AG20443 (cell line): ENCODE results near the gene FERMT2.
"Not testable (repeated sequence)": the region's sequence is repeated elsewhere in the genome, so short reads cannot be mapped to it uniquely, and the experiment has no call there.

ENCODE experiments used
- DNase-seq: peaks from one replicate; pipeline ENCODE4 v3.0.0; 2012; ENCODE audit warnings: low spot score, mixed read lengths

Gene FERMT2

DNA sequence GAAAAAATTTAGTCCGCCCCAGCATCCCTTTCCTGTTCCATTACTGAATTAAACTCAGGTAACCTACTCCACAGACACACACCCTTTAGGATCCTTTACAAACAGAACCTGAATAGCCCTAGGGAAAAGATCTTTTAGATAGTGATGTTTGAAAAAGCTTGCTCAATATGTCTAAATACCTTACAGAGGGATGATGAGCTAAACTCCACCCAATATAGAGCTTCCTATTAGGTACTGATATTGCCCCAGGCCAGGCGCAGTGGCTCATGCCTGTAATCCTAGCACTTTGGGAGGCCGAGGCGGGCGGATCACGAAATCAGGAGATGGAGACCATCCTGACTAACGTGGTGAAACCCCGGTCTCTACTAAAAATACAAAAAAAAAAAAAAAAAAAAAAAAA, 50.1 kb downstream of the FERMT2 start:
- DNase-seq, result no peak

DNA sequence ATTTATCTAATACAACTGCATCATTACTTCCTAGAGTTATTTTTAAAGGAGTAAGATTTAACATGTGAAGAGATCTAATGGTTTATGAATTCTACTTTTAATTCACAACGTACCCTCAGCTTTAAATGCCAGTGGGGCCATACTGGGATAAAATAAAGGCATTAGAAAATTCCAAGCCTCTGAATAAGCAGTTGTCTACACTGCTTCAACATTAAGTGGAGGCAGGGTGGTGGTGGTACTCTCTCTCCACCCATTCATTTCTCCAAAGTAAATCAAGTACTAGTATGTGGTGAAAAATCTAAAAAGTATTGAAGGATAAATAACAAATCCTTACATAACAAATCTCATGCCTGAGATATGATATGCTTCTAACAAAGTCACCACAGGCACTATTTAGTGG, 52.4 kb downstream of the FERMT2 start:
- no peak for DNase-seq

DNA sequence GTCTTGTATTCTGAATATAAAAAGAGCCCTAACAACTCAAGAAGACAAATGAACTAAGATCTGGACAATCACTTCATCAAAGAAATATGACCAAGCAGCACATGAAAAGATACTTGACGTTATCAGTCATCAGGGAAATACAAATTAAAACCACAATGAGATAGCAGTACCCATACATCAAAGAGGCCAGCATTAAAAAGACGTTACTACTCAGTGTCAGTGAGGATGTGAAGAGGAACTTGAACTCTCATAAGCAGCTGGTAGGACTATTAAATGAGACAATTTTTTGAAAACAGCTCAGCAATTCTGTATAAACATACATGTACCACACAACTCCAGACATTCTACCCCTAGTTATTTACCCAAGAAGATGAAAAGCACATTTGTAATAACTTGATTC, 55.9 kb downstream of the FERMT2 start:
- no peak for DNase-seq

DNA sequence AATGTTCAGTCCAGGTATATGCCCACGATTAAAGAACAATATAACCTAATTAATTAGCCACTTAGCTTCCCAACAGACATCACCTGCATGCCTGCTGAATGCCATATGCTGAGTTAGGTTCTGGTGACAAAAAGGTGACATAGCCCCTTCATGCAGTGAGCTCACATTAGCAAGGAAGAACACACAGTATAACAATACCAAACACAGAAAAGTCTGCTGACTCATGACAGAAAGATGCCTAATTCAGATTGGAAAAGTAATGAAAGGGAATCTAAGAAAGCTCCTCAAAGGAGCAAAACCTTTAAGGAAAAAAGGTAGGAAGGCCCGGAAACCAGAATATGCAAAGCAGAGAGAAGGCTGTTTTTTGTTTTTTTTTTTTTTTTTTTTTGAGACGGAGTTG, 59.0 kb downstream of the FERMT2 start:
- no peak for DNase-seq

DNA sequence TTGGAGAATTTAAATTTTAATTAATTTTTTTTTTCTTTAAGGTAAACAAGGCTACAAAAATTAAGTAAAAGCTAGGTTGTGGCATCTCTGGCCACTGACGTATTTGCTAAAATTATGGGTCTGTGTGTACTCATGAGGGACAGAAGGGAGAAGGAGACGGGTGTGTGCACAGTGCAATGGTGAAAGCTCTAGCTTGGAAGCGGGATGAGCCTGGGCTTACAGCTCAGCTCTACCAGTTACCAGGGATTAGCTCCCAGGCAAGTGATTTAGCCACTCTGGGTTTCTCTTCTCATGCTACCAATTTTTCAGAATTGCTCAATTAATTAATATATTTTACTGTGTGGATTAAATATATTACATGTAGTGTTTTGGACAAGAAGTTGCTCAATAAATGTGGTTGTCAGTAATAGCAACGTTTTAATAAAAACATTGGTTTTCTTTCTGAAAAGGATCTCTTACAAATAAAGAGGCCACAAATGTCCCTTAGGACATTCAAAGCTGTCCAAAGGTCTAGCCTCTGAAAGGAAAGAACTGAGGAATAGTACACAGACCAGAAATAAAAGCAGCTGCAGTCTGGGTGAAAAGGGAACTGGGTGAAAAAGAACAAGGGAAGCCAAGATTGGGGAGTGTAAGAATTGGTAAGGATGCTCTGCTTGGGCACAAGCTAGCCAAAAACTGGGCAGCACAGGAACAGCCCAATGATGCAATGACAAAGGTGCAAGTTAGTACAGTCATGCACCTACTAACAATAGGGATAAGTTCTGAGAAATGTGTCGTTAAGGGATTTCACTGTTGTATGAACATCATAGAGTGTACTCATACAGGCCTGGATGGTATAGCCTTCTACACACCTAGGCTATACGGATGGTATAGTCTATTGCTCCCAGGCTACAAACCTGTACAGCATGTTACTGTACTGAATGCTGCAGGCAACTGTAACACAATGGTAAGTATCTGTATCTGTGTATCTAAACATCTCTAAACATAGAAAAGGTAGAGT, 61.7 kb downstream of the FERMT2 start:
- no peak for DNase-seq

DNA sequence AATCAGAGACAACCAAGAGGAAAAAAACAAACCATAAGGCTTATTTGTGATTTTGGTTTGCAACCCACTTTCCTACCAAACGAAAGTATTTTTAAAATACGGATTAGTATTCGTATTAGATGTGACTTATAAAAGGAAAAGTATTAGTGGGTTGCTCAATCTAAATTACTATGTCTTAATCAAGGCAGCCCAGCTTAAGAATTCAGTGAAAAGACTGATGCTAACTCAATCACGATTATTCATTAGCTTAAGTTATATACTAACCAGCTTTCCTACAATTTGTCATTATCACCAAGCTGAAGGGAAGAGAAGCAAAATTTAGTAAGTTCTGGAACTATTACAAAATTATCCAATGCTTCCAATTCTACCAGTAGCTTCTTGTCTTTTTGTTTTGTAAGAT, 62.7 kb downstream of the FERMT2 start:
- no peak for DNase-seq

DNA sequence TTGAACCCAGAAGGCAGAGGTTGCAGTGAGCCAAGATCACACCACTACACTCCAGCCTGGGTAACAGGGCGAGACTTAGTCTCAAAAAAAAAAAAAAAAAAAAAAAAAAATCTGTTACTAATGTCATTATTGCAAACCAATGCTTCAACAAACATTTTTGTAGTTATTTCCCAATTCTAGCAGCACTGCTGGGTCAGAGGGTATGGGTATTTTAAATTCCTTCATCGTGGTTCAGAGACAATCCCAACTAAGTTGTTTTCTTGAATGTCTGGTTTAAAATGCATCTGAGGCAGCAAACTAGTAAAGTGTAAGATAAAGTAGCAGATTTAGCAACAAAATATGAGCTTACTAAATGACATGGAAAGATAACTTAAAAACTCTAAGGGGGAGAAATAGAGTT, 65.6 kb downstream of the FERMT2 start:
- DNase-seq, result peak; percentile 57

DNA sequence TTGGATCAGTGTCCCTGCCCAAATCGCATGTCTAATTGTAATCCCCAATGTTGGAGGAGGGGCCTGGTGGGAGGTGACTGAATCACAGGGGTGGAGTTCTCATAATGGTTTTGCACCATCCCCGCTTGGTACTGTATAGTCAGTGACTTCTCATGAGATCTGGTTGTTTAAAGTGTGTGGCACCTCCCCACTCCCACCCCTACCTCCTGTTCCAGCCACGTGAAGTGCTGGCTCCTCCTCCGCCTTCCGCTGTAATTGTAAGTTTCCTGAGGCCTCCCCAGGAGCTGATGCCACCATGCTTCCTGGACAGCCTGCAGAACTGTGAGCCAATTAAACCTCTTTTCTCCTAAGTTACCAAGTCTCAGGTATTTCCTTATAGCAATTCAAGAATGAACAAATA, 67.2 kb downstream of the FERMT2 start:
- DNase-seq, result no peak

DNA sequence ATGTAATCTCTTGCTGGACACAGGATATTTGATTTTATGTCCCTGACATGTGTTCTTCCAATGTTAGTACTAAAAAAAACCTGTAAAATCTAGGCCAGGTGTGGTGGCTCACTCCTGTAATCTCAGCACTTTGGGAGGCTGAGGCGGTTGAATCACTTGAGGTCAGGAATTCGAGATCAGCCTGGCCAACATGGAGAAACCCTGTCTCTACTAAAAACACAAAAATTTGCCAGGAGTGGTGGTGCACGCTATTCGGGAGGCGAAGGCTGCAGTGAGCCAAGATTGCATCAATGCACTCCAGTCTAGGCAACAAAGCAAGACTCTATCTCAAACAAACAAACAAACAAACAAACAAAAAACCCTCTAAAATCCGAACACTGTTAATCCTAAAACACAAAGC, 68.0 kb downstream of the FERMT2 start:
- DNase-seq, result no peak

DNA sequence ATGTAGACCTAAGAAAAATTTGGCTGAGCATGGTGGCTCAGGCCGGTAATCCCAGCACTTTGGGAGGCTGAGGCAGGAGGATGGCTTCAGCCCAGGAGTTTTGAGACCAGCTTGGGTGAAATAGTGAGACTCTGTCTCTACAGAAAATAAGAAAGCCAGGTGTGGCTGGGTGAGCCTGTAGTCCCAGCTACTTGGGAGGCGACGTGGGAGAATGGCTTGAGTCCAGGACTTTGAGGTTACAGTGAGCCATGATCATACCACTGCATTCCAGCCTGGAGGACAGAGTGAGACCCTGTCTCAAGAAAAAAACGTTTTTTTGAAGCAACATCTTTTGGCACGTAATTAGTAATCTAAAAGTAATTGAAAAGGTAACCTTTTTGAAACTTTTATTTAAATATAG, 70.9 kb downstream of the FERMT2 start:
- no peak for DNase-seq

DNA sequence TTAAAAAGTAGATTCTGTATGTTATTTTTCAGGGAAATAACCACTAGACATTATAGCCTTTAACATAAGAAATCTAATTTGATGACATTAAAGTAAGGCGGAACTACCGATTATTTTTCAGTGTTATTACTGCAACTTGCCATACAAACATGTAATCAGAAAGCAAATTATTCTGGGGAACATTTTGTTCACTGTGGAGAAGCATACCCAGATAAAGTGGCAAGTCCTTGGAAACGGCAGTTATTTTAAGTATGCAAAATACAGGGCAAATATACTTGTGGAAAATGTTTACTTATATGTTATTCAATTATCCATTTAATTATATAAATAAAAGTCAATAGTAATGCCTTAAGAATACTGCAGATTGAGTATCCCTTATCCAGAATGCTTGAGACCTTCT, 71.9 kb downstream of the FERMT2 start:
- DNase-seq, result no peak

DNA sequence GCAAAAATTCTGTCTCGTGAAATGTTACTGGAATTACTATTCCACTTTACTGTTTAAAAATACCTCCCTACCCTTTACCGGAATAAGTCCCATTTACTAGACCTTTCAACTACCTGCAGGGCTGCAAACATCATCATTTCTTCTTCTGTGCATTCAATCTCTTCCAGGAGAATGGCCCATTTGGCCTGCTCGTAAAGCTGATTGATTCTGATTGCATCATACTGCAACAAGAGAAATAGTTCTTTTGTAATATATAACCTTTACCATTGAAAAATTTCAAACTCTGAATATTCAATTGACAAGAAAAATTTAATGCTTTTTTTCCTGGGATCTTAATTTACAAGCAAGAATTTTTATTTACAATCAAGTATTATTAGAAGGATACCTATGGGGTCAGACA, 72.4 kb downstream of the FERMT2 start:
- no peak for DNase-seq

DNA sequence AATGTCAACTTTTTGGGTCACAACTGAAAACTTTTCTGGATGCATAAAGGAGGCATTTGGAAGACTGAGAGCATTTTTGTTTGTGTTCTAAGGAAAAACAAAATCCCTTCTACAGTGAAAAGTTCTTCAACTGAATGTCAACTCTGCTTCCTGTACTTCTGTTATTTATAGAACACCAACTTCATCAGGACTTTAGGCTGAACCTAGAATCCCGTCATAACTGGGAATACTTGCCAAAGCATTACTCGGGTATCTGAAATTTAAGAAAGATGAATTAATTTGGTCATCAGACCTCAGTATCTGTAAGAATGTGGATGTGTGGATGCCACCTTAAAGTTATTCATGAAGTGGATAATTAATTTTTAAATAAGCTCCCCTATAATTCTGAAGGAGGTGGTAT, 73.2 kb downstream of the FERMT2 start:
- DNase-seq, result peak; percentile 27

DNA sequence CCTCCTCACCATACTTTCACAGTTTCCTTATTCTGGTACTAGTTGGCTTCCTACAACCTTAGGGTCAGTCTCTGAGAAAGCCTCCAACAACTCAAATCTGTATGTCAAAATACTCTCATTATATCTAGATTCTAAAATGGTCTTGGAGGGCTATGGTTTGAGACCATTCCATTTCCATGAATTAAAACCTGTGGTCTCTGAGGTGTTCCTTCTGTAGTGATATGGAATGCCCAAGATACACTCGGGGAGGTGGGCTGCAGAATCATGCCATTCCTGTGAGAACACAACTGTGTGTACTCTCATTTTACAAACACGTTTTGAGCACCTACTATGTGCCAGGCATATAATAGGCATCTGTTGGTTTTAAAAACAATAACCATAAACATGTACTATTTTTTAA, 74.0 kb downstream of the FERMT2 start:
- DNase-seq, result no peak

DNA sequence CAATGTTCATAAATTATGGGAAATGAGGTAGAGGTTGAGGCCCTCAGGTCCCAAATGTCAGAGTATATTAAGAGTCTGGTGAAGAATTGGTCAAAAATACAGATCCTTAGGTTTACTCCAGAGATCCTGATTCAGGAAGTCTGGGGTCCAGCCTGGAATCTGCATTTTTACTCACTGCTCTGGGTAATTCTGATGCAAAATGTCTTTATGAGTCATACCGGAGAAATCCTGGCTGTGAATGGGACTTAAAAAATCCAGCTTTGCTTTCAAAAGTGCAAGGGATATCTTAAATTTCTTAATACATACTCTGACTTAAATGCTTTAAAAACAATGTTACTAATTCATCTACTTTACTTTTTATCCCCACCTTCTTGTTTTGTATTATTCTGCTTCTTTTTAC, 74.5 kb downstream of the FERMT2 start:
- peak; percentile 30 for DNase-seq

DNA sequence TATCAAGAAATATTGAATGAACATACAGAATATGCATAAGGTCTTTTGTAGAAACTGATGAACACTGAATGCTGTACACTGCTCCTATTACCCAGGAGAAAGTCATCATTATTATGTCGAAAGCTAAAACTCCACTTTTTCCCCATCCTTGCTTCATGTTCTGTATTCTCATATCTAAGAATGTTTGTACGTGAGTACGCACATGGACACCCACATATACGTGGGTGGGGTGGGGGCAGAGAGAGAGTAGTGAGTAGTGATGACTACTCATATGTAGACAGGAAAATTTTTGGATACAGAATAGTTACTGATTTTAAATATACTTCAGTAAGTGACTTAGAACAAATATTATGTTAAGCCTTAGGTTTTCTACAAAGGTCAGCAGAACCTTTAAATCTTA, 75.1 kb downstream of the FERMT2 start:
- no peak for DNase-seq

DNA sequence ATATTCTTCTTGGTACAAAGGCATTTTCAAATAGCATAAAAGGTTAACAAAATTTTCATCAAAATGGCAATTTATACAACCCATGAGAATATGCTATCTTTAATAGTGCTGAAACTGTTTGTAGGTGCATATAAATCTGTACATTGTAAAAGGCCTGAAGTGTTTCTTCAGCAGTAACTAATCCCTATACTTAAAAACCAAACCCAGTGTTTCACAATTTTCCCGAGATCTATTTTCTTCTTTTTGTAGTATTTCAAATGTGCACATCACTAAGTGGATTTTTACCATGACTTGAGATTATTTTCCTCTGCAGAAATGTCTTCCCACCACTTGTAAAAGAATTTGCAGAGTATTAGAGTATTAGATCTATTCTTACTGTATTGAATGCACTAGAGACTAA, 76.5 kb downstream of the FERMT2 start:
- DNase-seq, result no peak

DNA sequence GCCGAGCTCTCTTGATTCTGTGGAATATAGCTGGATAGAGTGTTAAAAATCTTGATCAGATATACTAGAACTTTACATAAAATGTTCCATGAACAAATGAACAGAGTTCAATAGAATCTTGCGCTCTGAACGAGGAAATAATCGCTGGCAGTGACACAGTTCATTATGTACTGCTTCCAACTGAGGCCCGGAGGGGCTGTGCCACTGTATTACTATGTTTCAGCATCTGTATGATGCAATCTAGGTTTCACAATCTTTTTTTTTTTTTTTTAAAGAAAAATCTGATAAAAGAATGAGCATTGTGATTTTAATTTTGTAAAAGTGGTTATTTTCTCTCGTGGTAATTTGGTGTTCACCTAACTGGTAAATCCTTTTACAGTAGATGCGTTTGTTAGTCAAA, 77.2 kb downstream of the FERMT2 start:
- DNase-seq, result peak; percentile 64

DNA sequence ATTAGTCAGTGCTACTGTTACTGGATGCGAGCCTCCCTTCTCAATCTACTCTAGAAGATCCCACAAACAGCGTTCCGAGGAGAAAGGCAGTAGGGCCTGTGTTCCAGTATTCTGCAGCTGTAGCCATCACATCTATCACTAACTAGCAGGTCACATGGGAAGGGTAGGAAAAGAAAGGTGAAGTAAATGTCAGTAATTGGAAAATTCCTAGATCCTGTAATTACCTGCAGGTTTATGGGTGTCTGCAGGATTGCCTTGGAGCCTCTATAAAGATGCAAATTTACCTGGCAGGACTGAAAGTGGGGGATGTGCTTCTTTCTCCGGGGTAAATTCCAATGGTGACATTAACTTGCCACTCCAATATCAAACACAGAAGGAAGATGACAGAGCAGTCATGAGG, 77.8 kb downstream of the FERMT2 start:
- DNase-seq, result no peak

DNA sequence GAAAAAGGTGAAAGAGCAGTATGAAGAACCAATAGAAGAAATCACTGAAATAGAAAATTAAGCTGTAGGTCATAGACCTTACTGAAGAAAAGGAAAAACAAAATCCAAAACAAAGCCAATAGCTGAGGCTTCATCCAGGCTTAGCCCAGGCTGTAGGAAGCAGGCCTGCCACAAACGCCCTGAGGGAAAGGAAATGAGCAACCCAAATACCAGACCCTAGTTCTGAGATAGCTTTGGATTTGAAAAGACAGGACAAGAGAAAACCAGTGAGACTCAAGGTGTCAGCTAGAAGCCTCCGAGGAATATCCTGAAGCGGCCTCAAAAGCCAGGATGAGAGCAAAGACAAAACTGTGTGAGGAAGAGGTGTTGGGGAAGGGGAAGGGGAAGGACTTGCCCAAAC, 79.2 kb downstream of the FERMT2 start:
- no peak for DNase-seq

DNA sequence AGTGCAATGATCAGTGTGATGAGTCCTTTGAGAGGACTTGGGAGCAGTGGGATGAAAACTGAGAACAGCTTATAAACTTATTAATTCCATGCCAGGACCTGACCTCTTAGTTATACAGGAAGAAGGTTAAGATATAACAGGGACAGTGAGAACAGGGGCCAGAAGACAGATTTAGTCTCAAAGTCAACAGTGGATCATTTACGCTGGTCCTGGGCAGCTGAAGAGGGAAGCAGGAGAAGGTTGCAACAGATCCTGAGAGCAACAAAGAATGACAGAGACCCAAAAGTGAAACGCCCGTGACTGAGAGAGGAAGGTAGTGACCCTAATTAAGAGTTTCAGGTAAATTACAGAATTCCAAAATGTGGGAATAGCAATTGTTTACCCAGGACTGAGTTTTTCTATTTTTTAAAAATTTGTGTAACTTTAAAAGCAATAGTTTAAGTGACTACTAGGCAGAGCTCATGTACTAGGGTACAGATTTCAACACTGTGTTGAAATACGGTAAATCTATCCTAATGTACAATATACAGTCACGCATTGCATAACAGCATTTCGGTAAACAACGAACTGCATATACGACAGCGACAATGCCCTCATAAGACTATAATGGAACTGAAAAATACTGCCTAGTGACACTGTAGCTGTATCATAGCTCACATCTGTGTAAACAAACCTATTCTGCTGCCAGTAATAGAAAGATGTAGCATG, 81.8 kb downstream of the FERMT2 start:
- no peak for DNase-seq

DNA sequence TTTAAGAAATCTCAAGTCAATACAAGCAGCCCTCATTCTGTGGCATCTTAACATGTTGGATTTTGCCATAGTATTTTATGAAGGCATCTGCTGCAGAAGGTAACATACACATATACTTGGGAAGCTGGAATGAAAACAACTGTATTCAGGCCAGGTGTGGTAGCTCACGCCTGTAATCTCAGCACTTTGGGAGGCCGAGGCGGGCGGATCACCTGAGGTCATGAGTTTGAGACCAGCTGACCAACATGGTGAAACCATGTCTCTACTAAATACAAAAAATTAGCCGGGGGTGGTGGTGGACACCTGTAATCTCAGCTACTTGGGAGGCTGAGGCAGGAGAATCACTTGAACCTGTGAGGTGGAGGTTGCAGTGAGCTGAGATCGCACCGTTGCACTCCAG, 86.0 kb downstream of the FERMT2 start:
- DNase-seq, result not testable (repeated sequence)

DNA sequence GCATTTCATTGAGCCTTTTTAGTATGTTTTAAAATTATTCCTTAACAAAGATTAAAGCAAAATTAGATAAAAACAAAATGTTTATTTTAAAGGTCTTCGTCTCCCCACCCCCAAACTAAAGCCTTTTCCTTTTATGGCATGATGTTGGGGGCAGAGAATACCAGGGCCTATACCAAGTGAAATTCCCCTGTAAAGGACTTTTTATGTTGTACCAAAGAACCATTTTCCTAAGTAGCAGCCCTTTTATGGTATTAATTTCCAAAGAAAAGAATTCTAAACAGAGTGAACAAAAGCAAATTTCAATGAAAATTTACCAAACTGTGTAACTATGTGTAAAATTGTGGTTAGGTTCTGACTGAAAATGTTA, 87.5 kb downstream of the FERMT2 start:
- DNase-seq, result no peak
